ENCODE data around the gene ATP2C1. TPM values are rescaled to one million over a fixed set of nuclear protein-coding genes. Genes with fewer than 3 reads are reported as not detected.

ATP2C1 gene
- total and polyA plus RNA-seq, 2 of the 4 experiments (the other 2 are of a cell fraction) = 41.4 to 50.2 TPM

GRCh38 chr3:130916507-130917167 is 22.8 kb downstream of the ATP2C1 start:
- H2BK120ac ChIP-seq (ENCODE audit: low read depth, low read length) = no peak overlapping the region
- H3K56ac ChIP-seq (ENCODE audit: extremely low read depth, insufficient read depth, low read length) = no peak overlapping the region
- no peak overlapping the region for H2BK5ac ChIP-seq (ENCODE audit: low read depth, low read length, poor library complexity, severe bottlenecking)
- H4K20me1 ChIP-seq (ENCODE audit: insufficient read depth, low read length) = peaks cover 17% of the 10 kb centered on the region
- no peak overlapping the region for H2AFZ ChIP-seq (replicated peaks; ENCODE audit: low read length, poor library complexity)
- H3K18ac ChIP-seq (ENCODE audit: low read depth, low read length) = no peak overlapping the region
- no peaks in the 10 kb centered on the region for H3K9me3 ChIP-seq (ENCODE audit: control insufficient read depth, insufficient read depth, low read length)
- POLR2A ChIA-PET (ENCODE audit: unreplicated experiment) = no interaction called here
- no peaks in the 10 kb centered on the region for H3K27me3 ChIP-seq (ENCODE audit: control insufficient read depth, insufficient read depth, low read length)
- H3K4me1 ChIP-seq (ENCODE audit: control insufficient read depth, insufficient read depth, low read length) = peaks cover 2% of the 10 kb centered on the region; the same call in 1 of the 2 replicates
- in situ Hi-C loops (cut with MboI; ENCODE audit: low sequenced_read_pairs) (no loop called here), dilution Hi-C loops (cut with HindIII; ENCODE audit: low sequenced_read_pairs, unreplicated experiment) (no loop called here), intact Hi-C loops (cut with micrococcal nuclease) (no loop called here)
- no peak overlapping the region for H4K8ac ChIP-seq (ENCODE audit: low read depth in 2 of 2, low read length in 2 of 2)
- H4K5ac ChIP-seq (ENCODE audit: low read depth, low read length) = no peak overlapping the region
- H3K4me3 ChIP-seq (ENCODE audit: insufficient read depth, low read depth, low read length) = no peak overlapping the region
- CTCF ChIA-PET = no interaction called here
- H3K23ac ChIP-seq (ENCODE audit: low read depth, low read length) = no peak overlapping the region
- H2BK20ac ChIP-seq (ENCODE audit: low read depth, low read length) = no peak overlapping the region
- no CpG with 5 or more reads among the region's 4 CpGs for WGBS, 2 experiments (ENCODE audit: extremely low coverage in 2 of 2, insufficient read length in 1 of 2)
- H4K91ac ChIP-seq (ENCODE audit: insufficient read depth, low read depth, low read length) = no peak overlapping the region
- H3K4ac ChIP-seq (ENCODE audit: low read depth, low read length) = no peak overlapping the region
- TF ChIP-seq MAZ (IDR thresholded peaks at IDR 0.05; ENCODE audit: borderline replicate concordance, low read depth, low read length) (no peak), BHLHE40 (IDR thresholded peaks at IDR 0.05; ENCODE audit: low read depth, low read length) (no peak), FOS (IDR thresholded peaks at IDR 0.05; ENCODE audit: low read depth, low read length) (no peak), POLR2A (IDR thresholded peaks at IDR 0.05; ENCODE audit: low read depth, low read length) (no peak), NFE2L2 (IDR thresholded peaks at IDR 0.05; ENCODE audit: low read depth, low read length) (no peak)
- no TSS peak for BruUV-seq (replicated peaks)
- ATAC-seq (ENCODE audit: low read depth) = no peak
- H3K79me1 ChIP-seq (ENCODE audit: low read depth in 1 of 2, low read length in 2 of 2) = peaks cover 12 to 45% of the 10 kb centered on the region in 2 experiments
- no peak overlapping the region for H3K27ac ChIP-seq (ENCODE audit: insufficient read depth, low read length)
- H2AK5ac ChIP-seq (ENCODE audit: low read depth, low read length) = no peak overlapping the region
- no peak overlapping the region for H3K14ac ChIP-seq (replicated peaks; ENCODE audit: low read depth, low read length)
- no peak overlapping the region for H3K9ac ChIP-seq (ENCODE audit: low read depth, low read length)
- H3K4me2 ChIP-seq (ENCODE audit: low read depth, low read length) = no peak overlapping the region
- H3K9me1 ChIP-seq (ENCODE audit: insufficient read depth, low read length) = peaks cover 2% of the 10 kb centered on the region
- no peak overlapping the region for H2BK15ac ChIP-seq (ENCODE audit: low read depth, low read length)
- no peak for DNase-seq
- peaks cover 5% of the 10 kb centered on the region for H3K36me3 ChIP-seq (ENCODE audit: control insufficient read depth, insufficient read depth, low read length)
- no peak overlapping the region for H2AK9ac ChIP-seq (replicated peaks; ENCODE audit: low read depth, low read length, poor library complexity)

Data from IMR-90 (cell line).